CD4-positive, alpha-beta T cell treated with Interleukin-10 for 1 hour (primary cell): ENCODE measurements around the gene GNAQ.

ENCODE experiments used
- DNase-seq: peaks from one replicate; pipeline ENCODE4 v3.0.0-alpha.2; 2020

Gene GNAQ

GRCh38 chr9:78000221-78000620, 31.4 kb downstream of the GNAQ start:
- no peak for DNase-seq

GRCh38 chr9:77999231-77999631, 32.4 kb downstream of the GNAQ start:
- DNase-seq: no peak

GRCh38 chr9:77997611-77998284, 33.9 kb downstream of the GNAQ start:
- no peak for DNase-seq

- no peak for DNase-seq
Measured at GRCh38 chr9:77996696-77997095, 34.9 kb downstream of the GNAQ start.

GRCh38 chr9:77991191-77991590, 40.4 kb downstream of the GNAQ start:
- no peak for DNase-seq

- DNase-seq: no peak
Measured at GRCh38 chr9:77989909-77990308, 41.7 kb downstream of the GNAQ start.

GRCh38 chr9:77989458-77989857, 42.2 kb downstream of the GNAQ start:
- DNase-seq: no peak

GRCh38 chr9:77988630-77989029, 43.0 kb downstream of the GNAQ start:
- DNase-seq: no peak

GRCh38 chr9:77987880-77988525, 43.6 kb downstream of the GNAQ start:
- no peak for DNase-seq

- DNase-seq: no peak
Measured at GRCh38 chr9:77987081-77987656, 44.4 kb downstream of the GNAQ start.

GRCh38 chr9:77985996-77986395, 45.6 kb downstream of the GNAQ start:
- no peak for DNase-seq

- no peak for DNase-seq
Measured at GRCh38 chr9:77983320-77983662, 48.3 kb downstream of the GNAQ start.

GRCh38 chr9:77982581-77983319, 48.9 kb downstream of the GNAQ start:
- DNase-seq: peak; percentile 18

- no peak for DNase-seq
Measured at GRCh38 chr9:77981907-77982306, 49.7 kb downstream of the GNAQ start.

- DNase-seq: no peak
Measured at GRCh38 chr9:77981332-77981731, 50.3 kb downstream of the GNAQ start.

- no peak for DNase-seq
Measured at GRCh38 chr9:77980622-77981021, 51.0 kb downstream of the GNAQ start.

- no peak for DNase-seq
Measured at GRCh38 chr9:77978086-77978781, 53.4 kb downstream of the GNAQ start.

- peak; percentile 64 for DNase-seq
Measured at GRCh38 chr9:77977210-77977611, 54.4 kb downstream of the GNAQ start.

GRCh38 chr9:77975806-77976205, 55.8 kb downstream of the GNAQ start:
- DNase-seq: no peak

- DNase-seq: no peak
Measured at GRCh38 chr9:77975036-77975435, 56.6 kb downstream of the GNAQ start.

- DNase-seq: no peak
Measured at GRCh38 chr9:77974434-77974833, 57.2 kb downstream of the GNAQ start.

GRCh38 chr9:77969083-77969482, 62.5 kb downstream of the GNAQ start:
- no peak for DNase-seq

- DNase-seq: no peak
Measured at GRCh38 chr9:77968506-77968905, 63.1 kb downstream of the GNAQ start.
